Measurements from ENCODE around the gene SEC14L3. TPM values are rescaled to one million over a fixed set of nuclear protein-coding genes. Genes with fewer than 3 reads are reported as not detected.

Gene SEC14L3
- total RNA-seq, 1 experiment from 2014 or later, result not detected

DNA sequence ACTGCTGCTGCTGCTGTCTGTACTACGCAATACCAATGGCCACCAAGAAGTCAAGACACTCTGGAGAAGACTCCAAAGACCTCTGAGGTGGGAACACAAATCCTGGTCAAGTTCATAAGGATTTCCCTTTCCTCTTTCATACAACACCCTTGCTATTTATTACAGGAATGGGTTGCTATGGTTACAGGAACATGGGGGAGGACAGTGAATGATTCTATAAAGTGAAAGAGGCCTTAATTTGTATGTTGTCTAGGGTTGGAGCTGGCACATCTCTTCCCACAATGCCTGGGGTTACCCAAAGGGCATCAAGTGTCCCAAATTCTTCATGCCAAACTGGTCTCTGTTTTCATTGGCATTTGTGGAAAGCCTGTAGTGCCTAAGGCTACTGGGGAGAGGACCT, 11.4 kb upstream of the SEC14L3 start:
- ATAC-seq, result no peak
- no peaks in the 10 kb centered on the region for H3K27me3 ChIP-seq (ENCODE audit: control insufficient read depth, insufficient read depth, low read length)
- H3K4me1 ChIP-seq (ENCODE audit: control insufficient read depth, insufficient read depth, low read length), result no peaks in the 10 kb centered on the region
- intact Hi-C loops (cut with micrococcal nuclease; ENCODE audit: unreplicated experiment) (no loop called here), in situ Hi-C loops (cut with HindIII; ENCODE audit: low pct_unique_long_range_greater_than_20kb, low sequenced_read_pairs) (no loop called here)
- DNase-seq (ENCODE audit: low read depth, low spot score), result no peak
- H3K27ac ChIP-seq (ENCODE audit: low read length), result no peak overlapping the region
- CTCF ChIA-PET, result no interaction called here
- H3K36me3 ChIP-seq (ENCODE audit: control insufficient read depth, insufficient read depth, low read length), result no peaks in the 10 kb centered on the region
- POLR2A ChIA-PET, result no interaction called here
- H3K9me3 ChIP-seq (ENCODE audit: control insufficient read depth, insufficient read depth, low read depth, low read length), result no peaks in the 10 kb centered on the region
- H3K4me3 ChIP-seq (ENCODE audit: low read depth in 2 of 2, low read length in 2 of 2), result no peak overlapping the region
- no TSS peak for BruUV-seq (replicated peaks)
- TF ChIP-seq, protein P1, sequence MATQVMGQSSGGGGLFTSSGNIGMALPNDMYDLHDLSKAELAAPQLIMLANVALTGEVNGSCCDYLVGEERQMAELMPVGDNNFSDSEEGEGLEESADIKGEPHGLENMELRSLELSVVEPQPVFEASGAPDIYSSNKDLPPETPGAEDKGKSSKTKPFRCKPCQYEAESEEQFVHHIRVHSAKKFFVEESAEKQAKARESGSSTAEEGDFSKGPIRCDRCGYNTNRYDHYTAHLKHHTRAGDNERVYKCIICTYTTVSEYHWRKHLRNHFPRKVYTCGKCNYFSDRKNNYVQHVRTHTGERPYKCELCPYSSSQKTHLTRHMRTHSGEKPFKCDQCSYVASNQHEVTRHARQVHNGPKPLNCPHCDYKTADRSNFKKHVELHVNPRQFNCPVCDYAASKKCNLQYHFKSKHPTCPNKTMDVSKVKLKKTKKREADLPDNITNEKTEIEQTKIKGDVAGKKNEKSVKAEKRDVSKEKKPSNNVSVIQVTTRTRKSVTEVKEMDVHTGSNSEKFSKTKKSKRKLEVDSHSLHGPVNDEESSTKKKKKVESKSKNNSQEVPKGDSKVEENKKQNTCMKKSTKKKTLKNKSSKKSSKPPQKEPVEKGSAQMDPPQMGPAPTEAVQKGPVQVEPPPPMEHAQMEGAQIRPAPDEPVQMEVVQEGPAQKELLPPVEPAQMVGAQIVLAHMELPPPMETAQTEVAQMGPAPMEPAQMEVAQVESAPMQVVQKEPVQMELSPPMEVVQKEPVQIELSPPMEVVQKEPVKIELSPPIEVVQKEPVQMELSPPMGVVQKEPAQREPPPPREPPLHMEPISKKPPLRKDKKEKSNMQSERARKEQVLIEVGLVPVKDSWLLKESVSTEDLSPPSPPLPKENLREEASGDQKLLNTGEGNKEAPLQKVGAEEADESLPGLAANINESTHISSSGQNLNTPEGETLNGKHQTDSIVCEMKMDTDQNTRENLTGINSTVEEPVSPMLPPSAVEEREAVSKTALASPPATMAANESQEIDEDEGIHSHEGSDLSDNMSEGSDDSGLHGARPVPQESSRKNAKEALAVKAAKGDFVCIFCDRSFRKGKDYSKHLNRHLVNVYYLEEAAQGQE (IDR thresholded peaks at IDR 0.05; ENCODE audit: insufficient read depth in 1 of 2, low read depth in 2 of 2, low read length in 1 of 2), result no peak
- TF ChIP-seq POLR2AphosphoS5 (IDR thresholded peaks at IDR 0.05; ENCODE audit: low read depth, low read length), result no peak
- TF ChIP-seq TCF7L2 (IDR thresholded peaks at IDR 0.05; ENCODE audit: low read depth, low read length), result no peak
- no peak for TF ChIP-seq SIN3A (IDR thresholded peaks at IDR 0.05; ENCODE audit: borderline replicate concordance, insufficient read depth, low read depth, low read length)
- TF ChIP-seq, protein P2, sequence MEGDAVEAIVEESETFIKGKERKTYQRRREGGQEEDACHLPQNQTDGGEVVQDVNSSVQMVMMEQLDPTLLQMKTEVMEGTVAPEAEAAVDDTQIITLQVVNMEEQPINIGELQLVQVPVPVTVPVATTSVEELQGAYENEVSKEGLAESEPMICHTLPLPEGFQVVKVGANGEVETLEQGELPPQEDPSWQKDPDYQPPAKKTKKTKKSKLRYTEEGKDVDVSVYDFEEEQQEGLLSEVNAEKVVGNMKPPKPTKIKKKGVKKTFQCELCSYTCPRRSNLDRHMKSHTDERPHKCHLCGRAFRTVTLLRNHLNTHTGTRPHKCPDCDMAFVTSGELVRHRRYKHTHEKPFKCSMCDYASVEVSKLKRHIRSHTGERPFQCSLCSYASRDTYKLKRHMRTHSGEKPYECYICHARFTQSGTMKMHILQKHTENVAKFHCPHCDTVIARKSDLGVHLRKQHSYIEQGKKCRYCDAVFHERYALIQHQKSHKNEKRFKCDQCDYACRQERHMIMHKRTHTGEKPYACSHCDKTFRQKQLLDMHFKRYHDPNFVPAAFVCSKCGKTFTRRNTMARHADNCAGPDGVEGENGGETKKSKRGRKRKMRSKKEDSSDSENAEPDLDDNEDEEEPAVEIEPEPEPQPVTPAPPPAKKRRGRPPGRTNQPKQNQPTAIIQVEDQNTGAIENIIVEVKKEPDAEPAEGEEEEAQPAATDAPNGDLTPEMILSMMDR (IDR thresholded peaks at IDR 0.05), result no peak

DNA sequence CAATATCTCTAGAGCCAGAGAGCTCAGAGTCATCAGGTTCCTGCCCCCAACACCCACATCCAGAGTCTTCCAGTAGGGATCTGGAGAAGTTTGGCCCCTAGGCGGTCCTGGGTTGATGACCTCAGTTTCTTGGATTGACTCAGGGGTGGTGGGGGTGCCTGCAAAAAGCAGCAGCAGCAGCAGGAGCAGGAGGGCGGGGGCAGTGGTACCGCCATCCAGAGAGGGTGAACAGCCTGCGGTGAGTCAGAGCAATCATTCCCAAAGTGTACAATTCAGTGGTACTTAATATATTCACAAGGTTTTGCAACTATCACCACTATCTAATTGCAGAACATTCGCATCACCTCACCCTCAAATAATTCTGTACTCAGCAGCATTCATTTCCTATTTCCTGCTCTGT, 9.9 kb upstream of the SEC14L3 start:
- intact Hi-C loops (cut with micrococcal nuclease; ENCODE audit: unreplicated experiment) (no loop called here), in situ Hi-C loops (cut with HindIII; ENCODE audit: low pct_unique_long_range_greater_than_20kb, low sequenced_read_pairs) (no loop called here)
- ChIA-PET CTCF (no interaction called here), POLR2A (no interaction called here)
- no peak overlapping the region for H3K4me3 ChIP-seq (ENCODE audit: low read depth in 2 of 2, low read length in 2 of 2)
- TF ChIP-seq, protein P1 (IDR thresholded peaks at IDR 0.05; ENCODE audit: insufficient read depth in 1 of 2, low read depth in 2 of 2, low read length in 1 of 2), result no peak
- TF ChIP-seq SIN3A (IDR thresholded peaks at IDR 0.05; ENCODE audit: borderline replicate concordance, insufficient read depth, low read depth, low read length) (no peak), POLR2AphosphoS5 (IDR thresholded peaks at IDR 0.05; ENCODE audit: low read depth, low read length) (no peak), TCF7L2 (IDR thresholded peaks at IDR 0.05; ENCODE audit: low read depth, low read length) (no peak)
- TF ChIP-seq, protein P2 (IDR thresholded peaks at IDR 0.05), result no peak
- no peaks in the 10 kb centered on the region for H3K4me1 ChIP-seq (ENCODE audit: control insufficient read depth, insufficient read depth, low read length)
- no peak overlapping the region for H3K27ac ChIP-seq (ENCODE audit: low read length)
- ATAC-seq (no peak), DNase-seq (ENCODE audit: low read depth, low spot score) (no peak)
- no peaks in the 10 kb centered on the region for H3K36me3 ChIP-seq (ENCODE audit: control insufficient read depth, insufficient read depth, low read length)
- H3K9me3 ChIP-seq (ENCODE audit: control insufficient read depth, insufficient read depth, low read depth, low read length), result no peaks in the 10 kb centered on the region
- H3K27me3 ChIP-seq (ENCODE audit: control insufficient read depth, insufficient read depth, low read length), result no peaks in the 10 kb centered on the region
- BruUV-seq (replicated peaks), result no TSS peak
